Naive thymus-derived CD4-positive, alpha-beta T cell (primary cell): ENCODE data around the gene IPO13. TPM values are rescaled to one million over a fixed set of nuclear protein-coding genes. Genes with fewer than 3 reads are reported as not detected.
A peak's percentile ranks its signal among the peaks of the same experiment; 100 is the strongest.

Source experiments
- ATAC-seq: fragments of 150-1000 bp; cut with Tn5 transposase; 2 replicates; pipeline ENCODE4 v1.10.0; 2021; ENCODE audit warnings: mild to moderate bottlenecking, moderate library complexity
- CTCF ChIA-PET: fragments of 350-600 bp; sonication (Branson Sonifier 250); formaldehyde crosslinking; loops from one replicate; lab custom pipeline; 2021; ENCODE audit warnings: antibody characterized with exemption; lab: Charles Lee
- POLR2A ChIA-PET: fragments of 350-600 bp; sonication (Branson Sonifier 250); formaldehyde crosslinking; loops from one replicate; lab custom pipeline; 2021; ENCODE audit warnings: antibody characterized with exemption, inconsistent platforms; lab: Charles Lee
- DNase-seq, 9 donors: peaks; one replicate each; pipeline versions ENCODE4 v3.0.0 to v3.0.0-alpha.2; 2020 to 2022; ENCODE audit warnings: mixed read lengths in 1 of 9
- H3K27ac ChIP-seq: one replicate; pipeline ENCODE4 v1.7.0; 2013; ENCODE audit warnings: mild to moderate bottlenecking, low read depth, low read length, moderate library complexity
- H3K27me3 ChIP-seq, 2 donors: one replicate each; pipeline ENCODE4 v1.7.0; 2013; ENCODE audit warnings: low read length in 2 of 2, mild to moderate bottlenecking in 2 of 2, moderate library complexity in 2 of 2; ENCODE audit not compliant: control insufficient read depth in 2 of 2, insufficient read depth in 2 of 2
- H3K36me3 ChIP-seq, 3 experiments: 1 replicate in 2 of 3; 2 replicates in 1 of 3; pipeline ENCODE4 v1.7.0; 2013; ENCODE audit warnings: low read length in 3 of 3, mild to moderate bottlenecking in 3 of 3, moderate library complexity in 1 of 3; ENCODE audit not compliant: insufficient read depth in 3 of 3, control insufficient read depth in 2 of 3
- H3K4me1 ChIP-seq, 2 donors: one replicate each; pipeline ENCODE4 v1.7.0; 2013; ENCODE audit warnings: low read length in 2 of 2, mild to moderate bottlenecking in 2 of 2, moderate library complexity in 1 of 2; ENCODE audit not compliant: control insufficient read depth in 2 of 2, insufficient read depth in 2 of 2
- H3K4me3 ChIP-seq: 2 replicates; pipeline ENCODE4 v1.7.0; 2013; ENCODE audit warnings: mild to moderate bottlenecking, low read length
- H3K9me3 ChIP-seq, 3 experiments: 1 replicate in 2 of 3; 2 replicates in 1 of 3; pipeline ENCODE4 v1.7.0; 2013; ENCODE audit warnings: low read length in 3 of 3; ENCODE audit not compliant: control insufficient read depth in 2 of 3
- H3K27ac Mint-ChIP-seq, 9 donors: one replicate each; pipeline ENCODE4 v1.8.0; 2020 to 2022; ENCODE audit warnings: mixed read lengths in 9 of 9, mild to moderate bottlenecking in 8 of 9, moderate library complexity in 5 of 9, inconsistent platforms in 2 of 9
- H3K27me3 Mint-ChIP-seq, 5 donors: one replicate each; pipeline ENCODE4 v1.8.0; 2021 to 2022; ENCODE audit warnings: mixed read lengths in 5 of 5, mild to moderate bottlenecking in 1 of 5
- H3K36me3 Mint-ChIP-seq, 5 donors: one replicate each; pipeline ENCODE4 v1.8.0; 2020 to 2022; ENCODE audit warnings: mixed read lengths in 5 of 5, mild to moderate bottlenecking in 3 of 5, inconsistent platforms in 1 of 5
- H3K4me1 Mint-ChIP-seq, 7 donors: one replicate each; pipeline ENCODE4 v1.8.0; 2020 to 2022; ENCODE audit warnings: mixed read lengths in 7 of 7, mild to moderate bottlenecking in 3 of 7, inconsistent platforms in 1 of 7
- H3K4me3 Mint-ChIP-seq, 10 donors: one replicate each; pipeline ENCODE4 v1.8.0; 2020 to 2022; ENCODE audit warnings: mild to moderate bottlenecking in 10 of 10, mixed read lengths in 10 of 10, moderate library complexity in 6 of 10, inconsistent platforms in 2 of 10
- H3K9me3 Mint-ChIP-seq, 11 donors: one replicate each; pipeline ENCODE4 v1.8.0; 2020 to 2022; ENCODE audit warnings: mixed read lengths in 11 of 11, mild to moderate bottlenecking in 4 of 11, inconsistent platforms in 1 of 11, moderate library complexity in 1 of 11
- intact Hi-C, 2 donors: fragments of 100-400 bp; cut with micrococcal nuclease; formaldehyde crosslinking; loops; one replicate each; pipeline ENCODE4 v1.15.1; 2023
- polyA plus RNA-seq, 2 donors: library from polyadenylated mRNA; unstranded; fragments of 300-500 nt; fragmentation: Illumina TruSeq; gene quantifications; one replicate each; pipeline ENCODE4 v1.2.3, GENCODE V29; 2021
- total RNA-seq, 6 experiments: library from RNA in 5 of 6; stranded (reverse) in 5 of 6; gene quantifications; 1 replicate in 5 of 6; 2 replicates in 1 of 6; pipeline ENCODE4 v1.2.3 and lab custom pipeline; 2021 to 2026

The IPO13 gene
- total and polyA plus RNA-seq, 7 experiments from 2014 or later = 10.1 to 32.3 (median 15.2) TPM

GRCh38 chr1:43995984-43996732, 49.4 kb downstream of the IPO13 start:
- H3K4me1 ChIP-seq = peaks cover 0 to 6% of the 10 kb centered on the region in 2 donors
- ChIA-PET CTCF (interaction anchor here (1.0 kb wide), 1 partner anchor 9 kb away, joined by 3 read pairs; no protein-coding TSS in a partner anchor), POLR2A (no interaction called here)
- no peaks in the 10 kb centered on the region for H3K36me3 ChIP-seq
- H3K4me1 Mint-ChIP-seq = peaks cover 0 to 20% (median 9%) of the 10 kb centered on the region in 7 donors
- no peak overlapping the region for H3K27ac Mint-ChIP-seq
- peaks cover 0 to 2% of the 10 kb centered on the region in 2 donors for H3K27me3 ChIP-seq
- no peak overlapping the region for H3K27ac ChIP-seq
- DNase-seq (no peak), ATAC-seq (no peak)
- no peaks in the 10 kb centered on the region for H3K9me3 ChIP-seq
- no peaks in the 10 kb centered on the region for H3K36me3 Mint-ChIP-seq
- H3K4me3 Mint-ChIP-seq = peak overlapping the region in 1 of 10 donors; percentile 25
- no peaks in the 10 kb centered on the region for H3K9me3 Mint-ChIP-seq
- intact Hi-C loops = no loop called here
- peaks cover 0 to 4% (median 0%) of the 10 kb centered on the region in 5 donors for H3K27me3 Mint-ChIP-seq
- H3K4me3 ChIP-seq = no peak overlapping the region

DNA sequence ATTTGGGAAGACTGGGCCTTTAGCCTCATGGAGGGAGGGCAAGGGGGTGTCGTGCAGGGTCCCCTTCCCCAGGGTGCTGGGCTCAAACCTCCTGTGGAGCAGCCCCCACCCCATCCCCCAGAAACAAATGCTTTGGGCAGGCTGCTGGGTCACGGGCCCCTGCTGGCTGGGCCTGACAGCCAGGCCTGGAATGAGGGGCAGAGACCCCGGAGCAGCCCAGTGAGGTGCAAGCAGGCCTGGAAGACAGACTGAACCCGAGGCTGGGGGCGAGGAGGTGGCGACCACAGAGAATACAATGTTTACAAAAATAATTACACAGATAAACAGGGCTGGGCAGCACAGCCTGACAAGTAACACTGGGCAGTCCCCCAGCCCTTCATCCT, 50.0 kb downstream of the IPO13 start:
- Histone ChIP-seq H3K9me3 (no peaks in the 10 kb centered on the region), H3K27ac (no peak overlapping the region), H3K27me3 (peaks cover 0 to 2% of the 10 kb centered on the region in 2 donors), H3K36me3 (no peaks in the 10 kb centered on the region), H3K4me3 (no peak overlapping the region), H3K4me1 (peaks cover 0 to 6% of the 10 kb centered on the region in 2 donors)
- intact Hi-C loops = no loop called here
- POLR2A ChIA-PET = no interaction called here
- H3K4me1 Mint-ChIP-seq = peaks cover 0 to 19% (median 9%) of the 10 kb centered on the region in 7 donors
- CTCF ChIA-PET = no interaction called here
- peak overlapping the region in 1 of 10 donors; percentile 25 for H3K4me3 Mint-ChIP-seq
- no peak for ATAC-seq
- H3K36me3 Mint-ChIP-seq = no peaks in the 10 kb centered on the region
- no peak overlapping the region for H3K27ac Mint-ChIP-seq
- peaks cover 0 to 4% (median 0%) of the 10 kb centered on the region in 5 donors for H3K27me3 Mint-ChIP-seq
- H3K9me3 Mint-ChIP-seq = no peaks in the 10 kb centered on the region
- DNase-seq = no peak

GRCh38 chr1:43997295-43997999, 50.7 kb downstream of the IPO13 start:
- H3K4me3 Mint-ChIP-seq = no peak overlapping the region
- POLR2A ChIA-PET = no interaction called here
- Histone ChIP-seq H3K4me1 (peaks cover 0 to under 1% of the 10 kb centered on the region in 2 donors), H3K36me3 (no peaks in the 10 kb centered on the region), H3K9me3 (no peaks in the 10 kb centered on the region), H3K27ac (no peak overlapping the region), H3K4me3 (no peak overlapping the region), H3K27me3 (peaks cover 0 to 2% of the 10 kb centered on the region in 2 donors)
- CTCF ChIA-PET = no interaction called here
- H3K36me3 Mint-ChIP-seq = no peaks in the 10 kb centered on the region
- H3K27ac Mint-ChIP-seq = no peak overlapping the region
- H3K9me3 Mint-ChIP-seq = no peaks in the 10 kb centered on the region
- peaks cover 0 to 4% (median 0%) of the 10 kb centered on the region in 5 donors for H3K27me3 Mint-ChIP-seq
- intact Hi-C loops = no loop called here
- peaks cover 0 to 12% (median 5%) of the 10 kb centered on the region in 7 donors for H3K4me1 Mint-ChIP-seq
- DNase-seq (no peak), ATAC-seq (no peak)

- Histone ChIP-seq H3K27me3 (peaks cover 0 to 2% of the 10 kb centered on the region in 2 donors), H3K36me3 (no peaks in the 10 kb centered on the region), H3K9me3 (no peaks in the 10 kb centered on the region), H3K27ac (no peak overlapping the region), H3K4me3 (no peak overlapping the region), H3K4me1 (no peaks in the 10 kb centered on the region)
- H3K4me3 Mint-ChIP-seq = no peak overlapping the region
- POLR2A ChIA-PET = no interaction called here
- DNase-seq (no peak), ATAC-seq (no peak)
- intact Hi-C loops = no loop called here
- H3K4me1 Mint-ChIP-seq = peaks cover 0 to 7% (median 0%) of the 10 kb centered on the region in 7 donors
- CTCF ChIA-PET = no interaction called here
- H3K27me3 Mint-ChIP-seq = peaks cover 0 to 4% (median 0%) of the 10 kb centered on the region in 5 donors
- H3K9me3 Mint-ChIP-seq = no peaks in the 10 kb centered on the region
- H3K27ac Mint-ChIP-seq = no peak overlapping the region
- H3K36me3 Mint-ChIP-seq = no peaks in the 10 kb centered on the region
Observed at GRCh38 chr1:43998000-43998378, 51.2 kb downstream of the IPO13 start.

DNA sequence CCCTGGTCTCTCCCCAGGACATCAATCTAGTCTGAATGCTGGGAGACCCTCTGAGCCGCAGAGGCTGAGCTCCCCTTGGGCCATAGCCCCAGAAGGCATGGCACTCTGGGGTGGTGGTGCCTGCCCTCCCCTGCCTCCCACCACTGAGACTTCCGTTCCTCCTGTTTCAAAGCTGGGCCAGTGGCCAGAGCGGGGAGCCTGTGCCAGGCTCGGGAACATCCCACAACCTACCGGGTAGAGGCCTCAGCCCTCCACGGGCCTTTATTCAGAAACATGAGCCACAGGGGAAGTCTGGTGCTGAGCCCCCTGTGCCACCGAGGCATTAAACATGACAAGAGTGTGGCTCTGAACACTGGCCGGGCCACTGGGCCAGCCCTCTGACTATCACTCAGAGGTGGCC, 52.7 kb downstream of the IPO13 start:
- POLR2A ChIA-PET = no interaction called here
- peaks cover 0 to 2% of the 10 kb centered on the region in 2 donors for H3K27me3 ChIP-seq
- Mint-ChIP-seq H3K27me3 (peaks cover 0 to 4% (median 0%) of the 10 kb centered on the region in 5 donors), H3K4me3 (no peak overlapping the region), H3K4me1 (peaks cover 0 to 7% (median 0%) of the 10 kb centered on the region in 7 donors), H3K27ac (no peak overlapping the region), H3K36me3 (no peaks in the 10 kb centered on the region), H3K9me3 (no peaks in the 10 kb centered on the region)
- H3K4me1 ChIP-seq = no peaks in the 10 kb centered on the region
- H3K4me3 ChIP-seq = no peak overlapping the region
- intact Hi-C loops = no loop called here
- no peaks in the 10 kb centered on the region for H3K9me3 ChIP-seq
- no peak for ATAC-seq
- DNase-seq = no peak
- no peak overlapping the region for H3K27ac ChIP-seq
- H3K36me3 ChIP-seq = no peaks in the 10 kb centered on the region
- CTCF ChIA-PET = interaction anchor here (1.1 kb wide), 1 partner anchor 37 kb away, joined by 4 read pairs; no protein-coding TSS in a partner anchor

- Mint-ChIP-seq H3K4me1 (peaks cover 0 to 4% (median 0%) of the 10 kb centered on the region in 7 donors), H3K36me3 (no peaks in the 10 kb centered on the region), H3K9me3 (no peaks in the 10 kb centered on the region), H3K27ac (no peak overlapping the region), H3K27me3 (peaks cover 0 to 4% (median 0%) of the 10 kb centered on the region in 5 donors), H3K4me3 (no peak overlapping the region)
- Histone ChIP-seq H3K4me1 (no peaks in the 10 kb centered on the region), H3K36me3 (no peaks in the 10 kb centered on the region), H3K27ac (no peak overlapping the region), H3K4me3 (no peak overlapping the region), H3K9me3 (no peaks in the 10 kb centered on the region), H3K27me3 (peaks cover 0 to 2% of the 10 kb centered on the region in 2 donors)
- DNase-seq = no peak
- ChIA-PET CTCF (no interaction called here), POLR2A (no interaction called here)
- no peak for ATAC-seq
- intact Hi-C loops = no loop called here
Observed at GRCh38 chr1:44000122-44000665, 53.4 kb downstream of the IPO13 start.
